ENCODE data around the gene C12orf76. TPM values are rescaled to one million over a fixed set of nuclear protein-coding genes. Genes with fewer than 3 reads are reported as not detected.

C12orf76 gene
- total and polyA plus RNA-seq, 9 of the 15 experiments (the other 6 are each of a cell fraction or from before 2014, with no cell fraction given), result 6.3 to 38.6 (median 12.3) TPM

GRCh38 chr12:109994401-109995175 lies 53.7 kb downstream of the C12orf76 start (continued):
- TF ChIP-seq, protein P1, sequence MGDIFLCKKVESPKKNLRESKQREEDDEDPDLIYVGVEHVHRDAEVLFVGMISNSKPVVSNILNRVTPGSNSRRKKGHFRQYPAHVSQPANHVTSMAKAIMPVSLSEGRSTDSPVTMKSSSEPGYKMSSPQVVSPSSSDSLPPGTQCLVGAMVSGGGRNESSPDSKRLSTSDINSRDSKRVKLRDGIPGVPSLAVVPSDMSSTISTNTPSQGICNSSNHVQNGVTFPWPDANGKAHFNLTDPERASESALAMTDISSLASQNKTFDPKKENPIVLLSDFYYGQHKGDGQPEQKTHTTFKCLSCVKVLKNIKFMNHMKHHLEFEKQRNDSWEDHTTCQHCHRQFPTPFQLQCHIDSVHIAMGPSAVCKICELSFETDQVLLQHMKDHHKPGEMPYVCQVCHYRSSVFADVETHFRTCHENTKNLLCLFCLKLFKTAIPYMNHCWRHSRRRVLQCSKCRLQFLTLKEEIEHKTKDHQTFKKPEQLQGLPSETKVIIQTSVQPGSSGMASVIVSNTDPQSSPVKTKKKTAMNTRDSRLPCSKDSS (IDR thresholded peaks at IDR 0.05; ENCODE audit: low read depth, partially characterized antibody), result no peak
- TF ChIP-seq MCM7 (IDR thresholded peaks at IDR 0.05) (no peak), JUND (IDR thresholded peaks at IDR 0.05; ENCODE audit: borderline replicate concordance, low read depth, low read length) (no peak), JUND (tag; IDR thresholded peaks at IDR 0.05; ENCODE audit: borderline replicate concordance, low read depth, low read length) (no peak), THRAP3 (IDR thresholded peaks at IDR 0.05; ENCODE audit: borderline replicate concordance) (no peak), ILF3 (IDR thresholded peaks at IDR 0.05; ENCODE audit: borderline replicate concordance) (no peak), SOX6 (IDR thresholded peaks at IDR 0.05) (peak; percentile 19; the same call in 1 of the 2 replicates), CHCHD3 (CRISPR knock-in tag; IDR thresholded peaks at IDR 0.05) (no peak), ZBTB40 (IDR thresholded peaks at IDR 0.05) (0 out of 2 replicates have a peak, but pooled peaks have one; percentile 31), ZBTB40 (CRISPR knock-in tag; IDR thresholded peaks at IDR 0.05) (no peak), SMARCA4 (IDR thresholded peaks at IDR 0.05) (peak; percentile 20; the same call in 1 of the 2 replicates), HLTF (IDR thresholded peaks at IDR 0.05) (no peak), TCF7 (IDR thresholded peaks at IDR 0.05; ENCODE audit: borderline replicate concordance) (no peak), IRF2 (CRISPR knock-in tag; IDR thresholded peaks at IDR 0.05) (no peak)

All from K562 (cell line).